Glutamatergic neuron (in vitro differentiated cells): ENCODE data around the gene PTPN14. TPM values are rescaled to one million over a fixed set of nuclear protein-coding genes. Genes with fewer than 3 reads are reported as not detected.

Experiments used
- DNase-seq: peaks from one replicate; pipeline ENCODE4 v3.0.0; 2022
- H3K27ac Mint-ChIP-seq: one replicate; pipeline ENCODE4 v1.8.0; 2020; ENCODE audit warnings: mild to moderate bottlenecking, mixed read lengths, inconsistent platforms; ENCODE audit not compliant: unreplicated experiment
- H3K27me3 Mint-ChIP-seq: one replicate; pipeline ENCODE4 v1.8.0; 2020; ENCODE audit warnings: mild to moderate bottlenecking, moderate library complexity, mixed read lengths, inconsistent platforms; ENCODE audit not compliant: unreplicated experiment
- H3K36me3 Mint-ChIP-seq: one replicate; pipeline ENCODE4 v1.8.0; 2020; ENCODE audit warnings: mild to moderate bottlenecking, mixed read lengths, inconsistent platforms; ENCODE audit not compliant: unreplicated experiment
- H3K4me1 Mint-ChIP-seq: one replicate; pipeline ENCODE4 v1.8.0; 2020; ENCODE audit warnings: mild to moderate bottlenecking, low read depth, mixed read lengths, inconsistent platforms; ENCODE audit not compliant: unreplicated experiment
- H3K4me3 Mint-ChIP-seq: one replicate; pipeline ENCODE4 v1.8.0; 2020; ENCODE audit warnings: mild to moderate bottlenecking, mixed read lengths, inconsistent platforms; ENCODE audit not compliant: unreplicated experiment
- H3K9me3 Mint-ChIP-seq: one replicate; pipeline ENCODE4 v1.8.0; 2020; ENCODE audit warnings: mild to moderate bottlenecking, moderate library complexity, mixed read lengths, inconsistent platforms; ENCODE audit not compliant: unreplicated experiment
- CTCF ChIP-seq: fragments of 200-600 bp; sonication (generic); IDR thresholded peaks from one replicate; pipeline ENCODE4 v1.5.0; 2021; ENCODE audit not compliant: partially characterized antibody, unreplicated experiment
- total RNA-seq: library from RNA; stranded (reverse); fragmentation: NEBNext Ultra II Directional; extraction: Animal tissue kit (Norgen Biotek cat#: 25700); gene quantifications from one replicate; pipeline ENCODE4 v1.2.1, GENCODE V29; 2021; ENCODE audit not compliant: unreplicated experiment

PTPN14 gene
- total RNA-seq, 1 donor from 2014 or later = 1.7 TPM

GRCh38 chr1:214574598-214575411 lies 23.4 kb upstream of the PTPN14 start:
- peaks cover 11% of the 10 kb centered on the region for H3K36me3 Mint-ChIP-seq
- no peak overlapping the region for H3K4me3 Mint-ChIP-seq
- H3K27ac Mint-ChIP-seq = no peak overlapping the region
- H3K9me3 Mint-ChIP-seq = peaks cover 9% of the 10 kb centered on the region
- H3K27me3 Mint-ChIP-seq = no peaks in the 10 kb centered on the region
- TF ChIP-seq CTCF = no peak
- no peak for DNase-seq
- peaks cover 4% of the 10 kb centered on the region for H3K4me1 Mint-ChIP-seq

- H3K4me1 Mint-ChIP-seq = peaks cover 4% of the 10 kb centered on the region
- H3K9me3 Mint-ChIP-seq = peaks cover 11% of the 10 kb centered on the region
- peaks cover 11% of the 10 kb centered on the region for H3K36me3 Mint-ChIP-seq
- TF ChIP-seq CTCF = no peak
- no peaks in the 10 kb centered on the region for H3K27me3 Mint-ChIP-seq
- no peak overlapping the region for H3K27ac Mint-ChIP-seq
- no peak for DNase-seq
- H3K4me3 Mint-ChIP-seq = no peak overlapping the region
These were observed 22.2 kb upstream of the PTPN14 start for GRCh38 chr1:214573386-214574318.

- peaks cover 6% of the 10 kb centered on the region for H3K36me3 Mint-ChIP-seq
- no peak for DNase-seq
These were observed 19.9 kb upstream of the PTPN14 start for GRCh38 chr1:214571281-214571680.

GRCh38 chr1:214570442-214570841 lies 19.0 kb upstream of the PTPN14 start:
- H3K9me3 Mint-ChIP-seq = peaks cover 5% of the 10 kb centered on the region
- no peak for DNase-seq
- no peaks in the 10 kb centered on the region for H3K27me3 Mint-ChIP-seq
- TF ChIP-seq CTCF = no peak
- no peak overlapping the region for H3K4me3 Mint-ChIP-seq
- H3K4me1 Mint-ChIP-seq = peaks cover 11% of the 10 kb centered on the region
- H3K36me3 Mint-ChIP-seq = no peaks in the 10 kb centered on the region
- H3K27ac Mint-ChIP-seq = no peak overlapping the region

More at GRCh38 chr1:214571281-214571680, 19.9 kb upstream of the PTPN14 start:
- Mint-ChIP-seq H3K27ac (no peak overlapping the region), H3K4me1 (peaks cover 8% of the 10 kb centered on the region), H3K27me3 (no peaks in the 10 kb centered on the region), H3K4me3 (no peak overlapping the region), H3K9me3 (peaks cover 7% of the 10 kb centered on the region)
- no peak for TF ChIP-seq CTCF
